DMS153 treated with DMSO at 0.1 percent for 48 hours (cell line): ENCODE results near the gene CYTH1.
"Not testable (repeated sequence)": the region's sequence is repeated elsewhere in the genome, so short reads cannot be mapped to it uniquely, and the experiment has no call there.

Experiments
- DNase-seq: peaks from one replicate; lab custom pipeline; 2025; ENCODE audit not compliant: unreplicated experiment; lab: John Stamatoyannopoulos, UW

CYTH1 gene

GRCh38 chr17:78763561-78763960 is 18.5 kb downstream of the CYTH1 start:
- DNase-seq = no peak

GRCh38 chr17:78761789-78762406 is 20.2 kb downstream of the CYTH1 start:
- no peak for DNase-seq

GRCh38 chr17:78759969-78760352 is 22.1 kb downstream of the CYTH1 start:
- no peak for DNase-seq

GRCh38 chr17:78759203-78759968 is 22.7 kb downstream of the CYTH1 start:
- DNase-seq = peak; percentile 73

- DNase-seq = no peak
Observed at GRCh38 chr17:78753316-78754250, 28.5 kb downstream of the CYTH1 start.

- DNase-seq = no peak
Observed at GRCh38 chr17:78751447-78752161, 30.5 kb downstream of the CYTH1 start.

GRCh38 chr17:78751000-78751399 is 31.1 kb downstream of the CYTH1 start:
- DNase-seq = not testable (repeated sequence)

- no peak for DNase-seq
Observed at GRCh38 chr17:78748730-78749317, 33.2 kb downstream of the CYTH1 start.

- no peak for DNase-seq
Observed at GRCh38 chr17:78748048-78748729, 33.9 kb downstream of the CYTH1 start.

- no peak for DNase-seq
Observed at GRCh38 chr17:78747488-78747887, 34.6 kb downstream of the CYTH1 start.

- DNase-seq = no peak
Observed at GRCh38 chr17:78746949-78747269, 35.2 kb downstream of the CYTH1 start.

GRCh38 chr17:78746263-78746948 is 35.7 kb downstream of the CYTH1 start:
- DNase-seq = no peak

- DNase-seq = no peak
Observed at GRCh38 chr17:78745407-78746088, 36.5 kb downstream of the CYTH1 start.

GRCh38 chr17:78742901-78743300 is 39.2 kb downstream of the CYTH1 start:
- no peak for DNase-seq

- no peak for DNase-seq
Observed at GRCh38 chr17:78741644-78742284, 40.3 kb downstream of the CYTH1 start.

- no peak for DNase-seq
Observed at GRCh38 chr17:78739331-78739931, 42.6 kb downstream of the CYTH1 start.

- DNase-seq = no peak
Observed at GRCh38 chr17:78738698-78739097, 43.4 kb downstream of the CYTH1 start.

- no peak for DNase-seq
Observed at GRCh38 chr17:78738278-78738677, 43.8 kb downstream of the CYTH1 start.
